Stimulated activated naive CD8-positive, alpha-beta T cell treated with anti-CD3 and anti-CD28 coated beads, Interleukin-15, Interleukin-2, amounts not matched to agents 100 U/mL and 50 U/mL, for 24 hours (primary cell): ENCODE data around the gene SYT8.
A peak's percentile ranks its signal among the peaks of the same experiment; 100 is the strongest.

ENCODE experiments used
- ATAC-seq: fragments of 150-1000 bp; cut with Tn5 transposase; one replicate; pipeline ENCODE4 v1.10.0; 2021
- DNase-seq: peaks from one replicate; pipeline ENCODE4 v3.0.0; 2021

SYT8 gene

DNA sequence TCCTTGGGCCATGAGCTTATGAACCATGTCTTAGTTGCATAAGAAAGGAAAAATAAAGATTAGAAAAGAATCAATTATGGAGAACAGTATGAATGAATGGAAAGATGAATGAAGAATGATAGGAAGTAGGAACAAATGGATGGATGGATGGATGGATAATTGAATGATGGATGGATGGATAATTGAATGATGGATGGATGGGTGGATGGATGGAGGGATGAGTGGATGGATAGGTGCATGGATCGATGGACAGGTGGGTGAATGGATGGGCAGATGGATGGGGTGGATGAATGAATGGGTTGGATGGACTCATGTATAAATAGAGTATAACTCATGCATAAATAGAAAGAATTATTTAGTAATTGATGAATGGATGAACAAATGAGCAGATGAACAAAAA lies 25.3 kb downstream of the SYT8 start:
- DNase-seq (no peak), ATAC-seq (no peak)

DNA sequence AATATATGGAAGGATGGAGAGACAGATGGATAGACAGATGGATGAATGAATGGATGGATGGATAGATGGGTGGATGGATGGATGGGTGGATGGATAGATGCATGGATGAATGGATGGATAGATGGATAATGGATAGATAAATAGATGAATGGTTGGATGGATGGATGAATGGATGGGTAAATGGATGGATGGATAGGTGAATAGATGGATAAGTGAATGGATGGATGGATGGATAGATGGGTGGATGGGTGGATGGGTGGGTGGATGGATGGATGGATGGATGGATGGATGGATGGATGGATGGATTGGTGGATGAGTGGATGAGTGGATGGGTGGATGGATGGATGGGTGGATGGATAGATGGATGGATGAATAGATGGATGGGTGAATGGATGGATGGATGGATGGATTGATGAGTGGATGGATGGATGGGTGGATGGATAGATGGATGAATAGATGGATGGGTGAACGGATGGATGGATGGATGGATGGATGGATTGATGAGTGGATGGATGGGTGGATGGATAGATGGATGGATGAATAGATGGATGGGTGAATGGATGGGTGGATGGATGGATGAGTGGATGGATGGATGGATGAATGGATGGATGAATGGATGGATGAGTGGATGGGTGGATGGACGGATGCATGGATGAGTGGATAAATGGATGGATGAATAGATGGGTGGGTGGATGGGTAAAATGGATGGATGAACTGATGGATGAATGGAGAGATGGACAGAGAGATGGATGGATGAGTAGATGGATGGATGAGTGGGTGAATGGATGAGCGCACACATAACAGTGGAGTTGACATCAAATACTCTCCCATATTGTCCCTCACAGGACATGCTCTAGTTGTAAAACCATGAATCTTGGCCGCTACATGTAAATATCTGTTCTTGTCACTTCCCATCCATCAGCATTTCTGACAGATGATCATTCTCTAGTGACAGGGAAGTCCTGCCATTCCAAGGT lies 26.9 kb downstream of the SYT8 start:
- ATAC-seq (no peak), DNase-seq (no peak)

DNA sequence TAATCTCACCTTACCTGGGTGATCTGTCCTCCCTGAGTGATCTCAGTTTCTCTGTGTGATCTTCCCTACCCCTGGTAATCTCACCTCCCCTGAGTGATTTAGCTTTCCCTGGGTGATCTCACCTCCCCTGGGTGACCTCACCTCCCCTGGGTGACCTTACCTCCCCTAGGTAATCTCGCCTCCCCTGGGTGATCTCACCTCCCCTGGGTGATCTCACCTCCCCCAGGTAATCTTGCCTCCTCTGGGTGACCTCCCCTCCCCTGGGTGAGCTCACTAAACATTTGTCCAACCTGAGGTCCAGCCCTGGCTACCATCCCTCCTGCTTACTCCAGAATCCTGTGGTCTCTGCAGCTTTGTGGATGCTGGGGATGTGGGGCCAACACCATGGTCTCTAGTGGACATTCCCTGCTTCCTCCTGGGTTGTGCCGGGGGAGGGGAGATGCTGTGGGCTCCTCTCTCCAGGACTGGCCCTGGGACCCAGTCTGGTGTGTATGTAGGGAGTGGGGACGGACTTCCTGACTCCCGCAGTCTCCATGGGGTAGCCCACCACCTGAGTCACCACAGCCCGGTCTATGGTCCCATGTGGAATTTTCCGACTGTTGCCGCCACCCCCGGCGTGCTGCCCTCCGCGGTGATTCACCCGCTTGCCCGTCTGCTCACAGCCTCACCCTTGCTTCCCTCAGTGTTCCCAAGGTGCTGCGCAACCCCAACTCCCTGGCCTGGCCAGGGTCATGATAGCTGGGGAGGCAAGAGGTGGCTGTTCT lies 28.0 kb downstream of the SYT8 start:
- ATAC-seq (no peak), DNase-seq (no peak)

DNA sequence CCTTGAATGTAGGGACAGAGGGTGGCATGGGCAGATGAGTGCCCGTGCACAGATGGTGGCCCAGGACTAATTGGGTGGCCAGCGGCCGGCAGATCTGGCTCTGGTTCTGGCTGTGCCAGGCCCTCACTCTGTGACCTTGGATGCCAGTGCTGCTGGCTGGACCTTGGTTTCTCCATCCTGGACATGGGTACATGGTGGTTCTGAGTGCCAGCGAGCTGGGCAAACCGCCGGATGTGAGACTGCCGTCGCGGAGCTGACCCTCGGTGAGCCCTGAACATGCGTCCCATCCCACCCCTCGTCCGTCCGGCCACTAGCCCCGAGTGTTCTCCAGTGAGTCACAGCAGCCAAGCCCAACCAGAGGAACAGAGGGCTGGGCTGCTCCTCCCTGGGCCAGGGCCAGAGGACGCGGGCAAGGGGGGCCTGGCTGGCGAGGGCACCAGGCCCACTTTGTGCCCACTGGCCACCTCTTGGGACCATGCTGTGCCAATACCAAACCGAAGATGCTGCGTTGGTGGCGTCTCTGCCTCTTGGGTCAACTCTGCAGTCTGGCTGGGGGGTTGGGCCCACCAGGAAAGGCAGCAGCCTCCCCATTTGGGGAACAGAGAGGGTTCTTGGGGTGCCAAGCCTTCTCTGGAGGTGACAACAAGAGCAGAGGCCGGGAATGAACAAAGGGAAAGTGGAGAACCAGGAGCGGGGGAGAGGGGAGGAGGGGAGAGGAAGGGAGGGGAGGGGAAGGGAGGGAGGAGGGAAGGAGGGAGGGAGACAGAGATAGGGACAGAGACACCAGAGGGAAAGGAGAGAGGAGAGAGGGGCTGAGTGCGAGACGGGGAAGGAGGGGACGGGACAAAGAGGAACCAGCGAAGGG lies 28.8 kb downstream of the SYT8 start:
- DNase-seq (no peak), ATAC-seq (no peak)

DNA sequence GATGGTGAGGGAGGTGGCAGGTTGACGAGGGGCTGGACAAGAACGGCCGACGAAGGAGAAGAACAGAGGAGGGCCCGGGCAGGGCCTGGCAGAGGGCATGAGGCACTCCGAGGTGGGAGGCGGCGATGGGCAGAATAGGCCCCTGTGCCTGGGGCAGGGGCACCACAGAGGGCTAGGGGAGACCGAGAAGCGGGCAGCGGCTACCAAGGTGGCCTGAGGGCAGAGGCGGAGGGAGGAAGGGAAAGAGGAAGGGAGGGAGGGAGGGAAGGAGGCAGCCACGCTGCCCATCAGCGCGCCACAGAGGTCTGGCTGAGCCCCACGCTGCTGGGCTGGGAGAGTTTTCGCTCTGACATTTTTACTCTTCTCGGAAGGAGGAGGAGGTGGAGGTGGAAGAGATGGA lies 29.4 kb downstream of the SYT8 start:
- no peak for ATAC-seq
- no peak for DNase-seq

DNA sequence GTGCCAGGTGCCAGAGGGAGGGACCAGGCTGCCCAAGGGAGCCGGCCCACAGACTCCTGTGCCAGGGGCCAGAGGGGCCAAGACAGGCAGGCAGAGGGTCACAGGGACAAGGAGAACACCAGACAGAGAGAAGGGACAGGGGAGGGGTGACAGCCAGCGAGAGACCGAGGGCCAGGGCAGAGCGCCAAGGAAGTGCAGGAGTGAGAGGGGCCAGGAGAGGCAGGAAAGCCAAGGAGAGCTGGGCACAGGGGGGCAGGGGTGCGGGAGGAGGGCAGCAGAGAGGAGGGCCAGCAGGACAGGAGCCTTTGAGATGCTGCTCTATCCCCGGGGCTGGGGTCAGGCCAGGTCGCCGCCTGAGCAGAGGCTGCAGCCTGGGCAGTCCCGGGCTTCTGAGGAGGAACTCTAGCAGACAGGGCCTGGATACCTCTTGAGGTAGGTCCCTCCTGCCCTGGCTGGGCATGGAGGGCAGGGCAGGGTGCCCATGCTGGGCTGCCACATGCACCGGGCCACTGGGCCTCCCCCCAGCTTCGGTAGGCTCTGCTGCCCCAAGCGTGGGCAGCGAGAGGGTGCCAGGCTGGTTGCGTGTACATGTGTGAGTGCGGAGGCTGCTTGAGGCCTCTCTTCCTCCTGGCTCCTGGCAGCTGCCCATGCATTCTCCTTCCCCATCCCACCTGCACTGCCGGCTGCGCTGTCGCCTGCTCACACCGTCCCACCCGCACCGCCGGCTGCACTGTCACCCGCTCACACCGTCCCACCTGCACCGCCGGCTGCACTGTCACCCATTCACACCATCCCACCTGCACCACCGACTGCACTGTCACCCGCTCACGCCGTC lies 30.3 kb downstream of the SYT8 start:
- DNase-seq (no peak), ATAC-seq (no peak)

DNA sequence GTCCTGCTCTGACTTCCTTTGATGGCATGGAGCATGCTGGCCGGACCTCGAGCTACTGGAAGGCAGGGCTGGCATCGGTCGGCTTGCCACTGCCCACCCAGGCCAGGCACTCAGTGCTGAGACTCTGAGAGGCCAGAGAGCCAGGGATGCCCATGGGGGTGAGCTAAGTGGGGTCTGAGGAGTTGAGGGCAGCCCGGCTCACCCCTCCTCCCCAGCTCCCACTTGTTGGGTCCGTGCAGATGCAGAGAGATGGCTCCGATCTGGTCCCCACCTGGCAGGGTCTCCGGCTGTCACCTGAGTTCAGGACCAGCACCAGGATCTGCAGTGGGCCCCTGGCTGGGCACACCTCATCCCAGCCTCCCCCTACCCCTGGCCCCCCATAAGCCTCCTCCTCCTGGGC lies 31.4 kb downstream of the SYT8 start:
- ATAC-seq (no peak), DNase-seq (no peak)

DNA sequence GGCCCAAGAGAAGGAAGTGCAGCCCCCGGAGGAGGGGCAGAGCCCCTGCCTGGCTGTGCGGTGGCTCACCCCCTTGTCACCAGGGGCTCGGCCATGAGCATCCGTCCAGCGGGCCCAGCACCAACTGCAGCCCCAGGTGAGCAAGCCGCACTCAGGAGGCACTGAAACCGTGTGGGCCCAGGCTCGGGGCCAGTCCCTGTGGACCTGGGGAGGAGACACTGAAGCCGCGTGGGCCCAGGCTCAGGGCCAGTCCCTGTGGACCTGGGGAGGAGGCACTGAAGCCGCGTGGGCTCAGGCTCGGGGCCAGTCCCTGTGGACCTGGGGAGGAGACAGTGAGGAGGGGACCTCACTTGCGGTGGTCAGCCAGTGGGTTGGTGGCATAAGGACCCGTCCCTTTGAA lies 32.0 kb downstream of the SYT8 start:
- DNase-seq (no peak), ATAC-seq (no peak)

DNA sequence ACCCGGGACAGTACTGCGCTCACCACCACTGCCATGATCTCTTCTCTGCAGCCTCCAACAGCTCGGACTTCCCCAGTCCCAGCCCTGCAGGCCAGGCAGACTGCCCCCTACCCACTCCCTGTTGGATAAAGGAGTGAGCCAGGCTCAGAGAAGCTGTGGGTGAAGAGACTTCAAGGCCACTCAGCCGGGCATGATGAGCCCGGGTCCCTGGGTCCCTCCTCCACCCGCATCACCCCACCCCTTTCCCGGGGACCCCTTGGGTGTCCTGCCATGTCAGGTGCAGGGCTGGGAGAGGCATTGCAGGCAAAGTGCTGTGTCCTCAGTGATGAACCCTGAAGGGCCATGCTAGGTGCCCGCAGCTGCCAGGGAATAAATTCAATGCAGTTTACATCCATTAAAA lies 32.6 kb downstream of the SYT8 start:
- no peak for DNase-seq
- ATAC-seq: no peak

DNA sequence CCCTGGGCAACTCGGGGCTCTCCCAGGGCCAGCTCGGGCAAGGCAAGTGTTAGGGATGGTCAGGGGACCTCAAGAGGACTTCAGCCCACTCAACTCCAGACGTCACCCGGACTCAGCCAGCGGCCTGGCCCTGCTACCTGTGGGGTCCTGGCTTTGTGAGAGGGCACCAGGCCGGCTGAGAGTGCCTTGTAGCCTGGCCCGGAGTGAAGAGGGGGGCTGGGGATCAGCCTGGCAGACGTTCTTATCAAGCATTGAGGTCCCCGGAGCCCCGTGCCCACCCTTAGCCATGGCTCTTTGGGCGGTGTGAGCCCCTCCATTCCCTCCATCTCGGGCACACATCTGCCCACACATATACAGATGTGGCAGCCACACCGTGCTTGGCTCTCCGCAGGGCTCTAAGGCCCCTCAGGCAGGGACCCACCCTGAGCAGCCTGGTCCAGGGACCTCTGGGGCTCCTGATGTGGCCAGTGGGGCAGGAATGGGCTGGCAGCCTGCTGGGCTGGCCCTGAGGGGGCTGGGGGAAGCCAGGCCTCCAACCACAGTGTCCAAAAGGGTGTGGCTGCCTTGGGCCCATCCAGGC lies 33.4 kb downstream of the SYT8 start:
- DNase-seq (no peak), ATAC-seq (no peak)

DNA sequence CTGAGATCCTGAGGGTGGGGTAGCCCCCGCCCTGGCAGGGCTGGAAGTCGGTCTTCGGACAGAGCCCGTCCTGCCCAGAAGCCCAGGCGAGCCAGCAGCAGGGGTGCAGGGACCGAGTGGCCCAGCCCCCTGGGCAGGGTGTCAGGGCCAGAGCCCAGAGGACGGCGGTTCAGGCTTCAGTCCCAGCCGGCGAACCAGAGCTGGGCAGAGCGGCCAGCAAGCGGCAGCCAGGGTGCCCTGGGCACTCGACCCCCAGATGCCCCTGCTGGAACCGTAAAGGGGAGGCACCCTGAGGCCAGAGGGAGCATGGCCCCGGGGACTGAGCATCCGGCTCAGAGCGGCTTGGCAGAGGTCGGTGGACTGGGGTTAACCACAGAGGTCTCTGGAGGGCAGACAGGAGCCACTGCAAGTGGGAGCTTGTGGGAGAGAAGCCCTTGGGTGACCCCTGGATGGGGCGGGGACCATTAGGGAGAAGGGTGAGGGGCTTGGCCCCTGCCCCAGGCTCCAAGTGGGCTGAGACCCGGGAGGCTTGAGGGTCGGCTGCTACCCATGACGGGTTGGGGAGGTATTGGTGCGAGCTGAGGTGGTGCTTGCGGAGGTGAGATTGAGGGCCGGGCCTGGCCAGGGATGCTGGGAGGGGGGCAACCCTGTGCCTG lies 34.0 kb downstream of the SYT8 start:
- no peak for DNase-seq

DNA sequence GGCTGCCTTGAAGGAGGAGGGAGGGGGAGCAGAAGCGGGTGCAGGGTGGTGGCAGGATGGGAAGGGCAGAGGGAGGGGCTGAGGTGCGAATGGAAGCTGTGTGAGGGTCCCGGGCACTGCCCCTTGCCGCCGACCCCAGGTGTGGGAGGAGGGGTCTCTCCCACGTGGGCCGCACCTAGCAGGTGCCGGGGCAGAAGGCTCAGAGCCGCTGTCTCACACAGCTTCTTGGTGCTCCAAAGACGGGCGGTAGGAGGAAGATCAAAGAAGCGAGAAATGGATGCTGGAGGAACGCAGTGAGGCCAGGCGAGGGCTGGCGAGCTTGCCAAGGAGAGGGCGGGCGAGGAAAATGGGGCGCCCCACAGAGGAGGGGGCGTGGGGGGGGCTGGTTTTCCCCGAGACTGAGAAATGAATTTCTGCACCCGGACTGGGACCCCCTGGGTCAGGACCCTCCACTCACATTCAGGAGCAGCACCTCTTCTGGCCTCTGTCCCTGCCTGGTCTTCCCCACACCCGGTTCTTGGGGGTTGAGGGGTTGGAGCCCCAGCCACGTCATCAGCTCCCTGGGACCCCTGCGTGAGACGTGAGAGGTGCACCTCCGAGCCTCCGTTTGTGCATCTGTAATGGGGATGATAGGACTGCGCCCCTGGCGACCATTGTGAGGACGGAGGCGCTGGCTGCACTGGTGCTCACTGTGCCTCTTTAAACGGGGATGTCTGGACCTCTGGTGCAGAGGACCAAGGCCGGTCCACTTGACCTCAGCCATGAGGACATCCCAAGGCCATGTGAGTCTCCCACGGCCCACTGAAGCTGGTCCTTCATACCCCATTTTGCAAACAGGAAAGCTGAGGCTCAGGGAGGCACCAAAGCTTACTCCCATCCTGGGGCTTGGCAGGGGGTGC lies 34.9 kb downstream of the SYT8 start:
- ATAC-seq (no peak), DNase-seq (no peak)

More for the DNA sequence above, 34.0 kb downstream of the SYT8 start:
- ATAC-seq: no peak

DNA sequence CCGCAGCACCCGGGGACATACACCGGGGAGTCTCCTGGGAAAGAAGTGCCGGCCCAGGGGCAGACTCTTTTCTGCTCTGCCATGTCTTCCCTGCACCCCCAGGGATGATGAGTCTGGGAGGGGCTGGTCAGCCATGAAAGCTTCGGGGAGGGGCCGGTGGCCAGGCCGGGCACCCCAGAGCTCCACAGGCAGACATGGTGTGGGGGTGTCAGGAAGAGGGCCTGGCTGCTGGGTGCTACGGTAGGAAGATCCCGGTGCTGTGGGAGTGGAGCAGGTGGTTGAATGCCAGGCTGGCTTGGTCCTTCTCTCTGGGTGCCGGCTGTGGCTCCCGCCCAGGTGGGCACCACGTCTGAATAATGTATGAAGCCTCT lies 35.5 kb downstream of the SYT8 start:
- no peak for ATAC-seq

DNA sequence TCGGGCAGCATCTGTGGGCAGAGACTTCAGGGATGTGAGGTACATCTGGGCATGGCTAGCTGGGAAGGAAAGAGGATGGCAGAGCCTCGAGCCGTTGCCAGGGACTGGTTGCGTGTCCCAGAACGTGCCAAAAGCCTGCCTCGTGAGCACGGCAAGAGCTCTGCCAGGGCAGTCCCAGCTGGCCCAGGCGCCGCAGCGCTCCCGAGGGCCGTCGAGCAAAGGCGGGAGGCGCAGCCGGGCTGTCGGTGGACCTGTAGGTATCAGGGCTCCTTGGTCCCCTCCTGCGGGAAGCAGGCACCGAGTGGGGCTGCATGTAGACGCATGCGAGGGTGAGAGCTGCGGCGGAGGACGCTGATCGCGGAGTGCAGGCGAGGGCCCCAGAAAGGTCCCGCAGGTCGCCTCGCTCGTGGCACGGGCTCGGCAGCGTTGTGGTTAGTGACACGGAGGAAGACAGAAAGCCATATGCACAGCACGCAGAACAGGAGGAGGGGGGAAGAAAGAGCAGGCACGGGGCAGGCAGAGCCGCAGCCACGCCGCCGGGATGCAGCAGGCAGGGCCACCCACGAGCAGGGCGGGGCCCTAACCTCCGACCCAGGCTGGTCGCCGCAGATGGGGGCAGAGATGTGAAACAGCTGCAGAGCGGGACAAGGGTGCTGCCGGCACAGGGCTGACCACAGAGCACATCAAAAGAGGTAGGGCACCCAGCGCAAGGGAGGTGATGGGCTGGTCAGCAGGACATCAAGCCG lies 36.1 kb downstream of the SYT8 start:
- DNase-seq: peak; percentile 48
- ATAC-seq: peak; percentile 55

More for the DNA sequence above, 35.5 kb downstream of the SYT8 start:
- DNase-seq: no peak

DNA sequence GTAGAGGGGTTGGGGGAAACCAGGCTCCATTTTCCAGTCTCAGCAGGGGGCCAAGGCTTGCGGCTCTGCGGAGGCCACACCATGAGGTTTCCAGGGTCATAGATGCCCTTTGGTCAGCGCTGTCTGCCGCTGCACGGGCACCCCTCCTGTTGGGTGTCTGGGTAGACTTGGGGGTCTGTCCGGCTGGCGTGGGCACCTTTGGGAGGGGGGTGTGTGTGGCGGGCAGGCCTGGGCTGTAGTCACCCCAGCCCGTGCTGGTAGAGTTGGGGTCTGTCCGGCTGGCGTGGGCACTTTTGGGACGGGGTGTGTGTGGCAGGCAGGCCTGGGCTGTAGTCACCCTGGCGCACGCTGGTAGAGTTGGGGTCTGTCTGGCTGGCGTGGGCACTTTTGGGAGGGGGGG lies 36.7 kb downstream of the SYT8 start:
- ATAC-seq: no peak
- DNase-seq: no peak

DNA sequence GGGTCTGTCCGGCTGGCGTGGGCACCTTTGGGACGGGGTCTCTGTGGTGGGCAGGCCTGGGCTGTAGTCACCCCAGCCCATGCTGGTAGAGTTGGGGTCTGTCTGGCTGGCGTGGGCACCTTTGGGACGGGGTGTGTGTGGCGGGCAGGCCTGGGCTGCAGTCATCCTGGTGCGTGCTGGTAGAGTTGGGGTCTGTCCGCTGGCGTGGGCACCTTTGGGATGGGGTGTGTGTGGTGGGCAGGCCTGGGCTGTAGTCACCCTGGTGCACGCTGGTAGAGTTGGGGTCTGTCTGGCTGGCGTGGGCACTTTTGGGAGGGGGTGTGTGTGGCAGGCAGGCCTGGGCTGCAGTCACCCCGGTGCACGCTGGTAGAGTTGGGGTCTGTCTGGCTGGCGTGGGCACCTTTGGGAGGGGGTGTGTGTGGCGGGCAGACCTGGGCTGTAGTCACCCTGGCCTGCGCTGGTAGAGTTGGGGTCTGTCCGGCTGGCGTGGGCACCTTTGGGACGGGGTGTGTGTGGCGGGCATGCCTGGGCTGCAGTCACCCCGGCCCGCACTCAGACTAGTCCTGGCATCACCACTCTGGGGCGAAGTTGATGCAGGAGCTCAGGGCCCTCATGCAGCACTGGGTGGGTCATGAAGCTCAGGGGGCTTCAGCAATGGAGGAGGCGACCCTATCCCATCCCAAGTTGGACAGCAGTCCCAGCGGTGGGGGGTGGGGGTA lies 37.6 kb downstream of the SYT8 start:
- DNase-seq (no peak), ATAC-seq (no peak)

DNA sequence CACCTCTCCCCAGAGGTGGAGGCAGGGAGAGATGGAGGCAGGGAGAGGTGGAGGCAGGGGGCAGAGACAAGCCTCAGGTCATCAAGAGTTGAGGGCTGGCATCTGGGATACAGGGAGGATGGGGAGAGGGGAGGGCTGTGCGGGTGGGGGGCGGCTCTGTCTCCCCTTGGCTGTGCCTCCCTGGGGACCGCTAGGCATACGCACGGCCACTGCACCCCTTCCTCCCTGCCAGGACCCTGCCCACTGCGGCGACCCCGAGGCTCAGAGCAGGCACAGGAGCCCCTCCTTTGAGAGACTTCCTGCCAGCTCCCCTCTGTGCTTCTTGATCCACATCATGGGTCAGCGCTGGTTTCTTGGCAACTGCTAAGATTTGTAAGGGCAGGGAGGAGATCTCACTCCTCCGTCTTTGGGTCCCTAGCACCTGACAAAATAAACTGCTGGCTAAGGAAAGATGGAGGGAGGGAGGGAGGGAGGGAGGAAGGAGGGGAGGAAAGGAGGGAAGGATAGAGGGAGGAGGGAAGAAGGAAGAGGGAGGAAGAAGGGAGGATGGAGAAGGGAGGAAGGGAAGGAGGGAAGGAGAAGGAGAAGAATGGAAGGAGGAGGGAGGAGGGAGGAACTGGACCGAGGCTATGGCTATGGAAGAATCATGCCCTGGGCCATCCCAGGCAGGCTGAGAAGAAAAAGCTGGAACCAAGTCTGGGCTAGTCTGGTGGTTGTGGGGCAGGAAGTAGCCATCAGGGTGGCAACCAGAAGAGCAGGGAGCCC lies 38.4 kb downstream of the SYT8 start:
- ATAC-seq (peak; percentile 29), DNase-seq (no peak)
